ENCODE data around the gene DOCK3. TPM values are rescaled to one million over a fixed set of nuclear protein-coding genes. Genes with fewer than 3 reads are reported as not detected.

DOCK3 gene
- total and polyA plus RNA-seq, 2 donors (not counting 3 experiments of a cell fraction or from before 2014, with no cell fraction given), result 0.08 to 0.13 TPM

DNA sequence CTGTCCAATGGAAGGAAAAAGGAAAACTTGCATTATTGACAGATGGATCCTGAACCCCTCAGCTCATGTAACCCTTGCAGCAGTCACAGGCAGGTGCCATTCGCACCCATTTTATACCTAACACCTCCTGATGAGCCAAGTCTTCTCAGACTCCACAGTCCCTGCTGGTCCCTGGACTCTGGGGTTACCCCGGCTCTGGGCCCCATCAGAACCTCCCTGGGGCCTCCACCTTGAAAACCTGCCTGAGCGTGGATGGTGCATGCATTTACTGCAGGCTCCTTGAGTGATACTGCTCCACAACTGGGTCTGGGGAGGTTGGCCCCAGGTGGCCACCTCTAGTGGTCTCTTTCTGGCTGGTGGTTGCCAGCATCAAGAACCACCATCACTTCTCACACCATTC is 15.9 kb upstream of the DOCK3 start:
- ChIA-PET POLR2A (no interaction called here), CTCF (no interaction called here)
- Histone ChIP-seq H3K4me2 (ENCODE audit: insufficient read depth, low read length) (no peak overlapping the region), H4K20me1 (replicated peaks; ENCODE audit: control insufficient read depth, extremely low read depth, insufficient read depth, low read length) (no peaks in the 10 kb centered on the region), H3K4me3 (replicated peaks in 1 of 3; ENCODE audit: insufficient read depth in 1 of 3, low read depth in 1 of 3, low read length in 3 of 3) (no peak overlapping the region), H3K9me1 (replicated peaks; ENCODE audit: control insufficient read depth, extremely low read depth, insufficient read depth, low read length) (no peaks in the 10 kb centered on the region), H3K4me1 (ENCODE audit: control insufficient read depth, extremely low read depth, insufficient read depth, low read length) (no peaks in the 10 kb centered on the region), H3K27me3 (ENCODE audit: control insufficient read depth in 2 of 2, insufficient read depth in 2 of 2, low read length in 2 of 2) (no peaks in the 10 kb centered on the region), H3K36me3 (ENCODE audit: control insufficient read depth in 2 of 2, extremely low read depth in 1 of 2, insufficient read depth in 2 of 2, low read length in 2 of 2) (no peaks in the 10 kb centered on the region), H3K79me2 (ENCODE audit: control insufficient read depth, insufficient read depth, low read length) (no peaks in the 10 kb centered on the region), H3K9me3 (replicated peaks; ENCODE audit: control insufficient read depth, insufficient read depth, low read length) (no peaks in the 10 kb centered on the region), H3K9ac (replicated peaks; ENCODE audit: extremely low read depth, insufficient read depth, low read length) (no peak overlapping the region), H2AFZ (ENCODE audit: low read depth, low read length) (no peak overlapping the region), H3K27ac (ENCODE audit: insufficient read depth, low read depth, low read length) (no peak overlapping the region)
- no TSS peak for BruUV-seq (replicated peaks)
- no peak for DNase-seq (ENCODE audit: low read depth, low spot score)
- intact Hi-C loops (cut with micrococcal nuclease), result no loop called here
- no peak for FAIRE-seq
- dilution Hi-C loops (cut with MboI; ENCODE audit: extremely low pct_ligation_motif_present, low sequenced_read_pairs), result no loop called here
- TF ChIP-seq MYC (IDR thresholded peaks at IDR 0.05; ENCODE audit: low read depth, low read length) (no peak), POLR2AphosphoS5 (IDR thresholded peaks at IDR 0.05; ENCODE audit: insufficient read depth, low read depth, low read length) (no peak), GATA2 (IDR thresholded peaks at IDR 0.05; ENCODE audit: insufficient read depth, insufficient read length, low read depth, low read length) (no peak), POLR2A (IDR thresholded peaks at IDR 0.05; ENCODE audit: low read depth, low read length) (no peak), FOS (IDR thresholded peaks at IDR 0.05; ENCODE audit: borderline replicate concordance, insufficient read depth, low read length) (no peak), JUN (IDR thresholded peaks at IDR 0.05; ENCODE audit: borderline replicate concordance, insufficient read depth, insufficient read length, low read depth) (no peak)
- TF ChIP-seq, protein P1, sequence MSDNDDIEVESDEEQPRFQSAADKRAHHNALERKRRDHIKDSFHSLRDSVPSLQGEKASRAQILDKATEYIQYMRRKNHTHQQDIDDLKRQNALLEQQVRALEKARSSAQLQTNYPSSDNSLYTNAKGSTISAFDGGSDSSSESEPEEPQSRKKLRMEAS (IDR thresholded peaks at IDR 0.05; ENCODE audit: insufficient read depth, insufficient read length), result no peak
- TF ChIP-seq, protein P2, sequence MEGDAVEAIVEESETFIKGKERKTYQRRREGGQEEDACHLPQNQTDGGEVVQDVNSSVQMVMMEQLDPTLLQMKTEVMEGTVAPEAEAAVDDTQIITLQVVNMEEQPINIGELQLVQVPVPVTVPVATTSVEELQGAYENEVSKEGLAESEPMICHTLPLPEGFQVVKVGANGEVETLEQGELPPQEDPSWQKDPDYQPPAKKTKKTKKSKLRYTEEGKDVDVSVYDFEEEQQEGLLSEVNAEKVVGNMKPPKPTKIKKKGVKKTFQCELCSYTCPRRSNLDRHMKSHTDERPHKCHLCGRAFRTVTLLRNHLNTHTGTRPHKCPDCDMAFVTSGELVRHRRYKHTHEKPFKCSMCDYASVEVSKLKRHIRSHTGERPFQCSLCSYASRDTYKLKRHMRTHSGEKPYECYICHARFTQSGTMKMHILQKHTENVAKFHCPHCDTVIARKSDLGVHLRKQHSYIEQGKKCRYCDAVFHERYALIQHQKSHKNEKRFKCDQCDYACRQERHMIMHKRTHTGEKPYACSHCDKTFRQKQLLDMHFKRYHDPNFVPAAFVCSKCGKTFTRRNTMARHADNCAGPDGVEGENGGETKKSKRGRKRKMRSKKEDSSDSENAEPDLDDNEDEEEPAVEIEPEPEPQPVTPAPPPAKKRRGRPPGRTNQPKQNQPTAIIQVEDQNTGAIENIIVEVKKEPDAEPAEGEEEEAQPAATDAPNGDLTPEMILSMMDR (IDR thresholded peaks at IDR 0.05; ENCODE audit: extremely low read depth in 1 of 2, insufficient read depth in 1 of 2, low read depth in 1 of 2, low read length in 2 of 2), result no peak

Data from endothelial cell of umbilical vein (primary cell).